Colonic mucosa (tissue), 4 donors: ENCODE results near the gene PBX4. TPM values are rescaled to one million over a fixed set of nuclear protein-coding genes. Genes with fewer than 3 reads are reported as not detected.

ENCODE experiments used
- DNase-seq: peaks from one replicate; pipeline ENCODE4 v3.0.0-alpha.2; 2020
- H3K27ac ChIP-seq: fragments of 200-600 bp; one replicate; pipeline ENCODE4 v1.8.0; 2021
- H3K27me3 ChIP-seq: fragments of 200-600 bp; one replicate; pipeline ENCODE4 v1.8.0; 2021
- H3K36me3 ChIP-seq: fragments of 200-600 bp; one replicate; pipeline ENCODE4 v1.8.0; 2021
- H3K4me1 ChIP-seq: fragments of 200-600 bp; one replicate; pipeline ENCODE4 v1.8.0; 2021; ENCODE audit warnings: mild to moderate bottlenecking
- H3K4me3 ChIP-seq: fragments of 200-600 bp; one replicate; pipeline ENCODE4 v1.8.0; 2021
- H3K9ac ChIP-seq, 2 donors: one replicate each; pipeline ENCODE4 v1.7.0; 2013; ENCODE audit warnings: control low read depth in 2 of 2, low read depth in 2 of 2, low read length in 2 of 2
- H3K9me3 ChIP-seq: fragments of 200-600 bp; one replicate; pipeline ENCODE4 v1.8.0; 2021
- CTCF ChIP-seq: fragments of 200-600 bp; IDR thresholded peaks from one replicate; pipeline ENCODE4 v1.8.0; 2022; ENCODE audit warnings: antibody characterized with exemption, mild to moderate bottlenecking
- intact Hi-C: fragments of 100-400 bp; cut with DNase I; formaldehyde crosslinking; loops from one replicate; pipeline ENCODE4 v1.14.1; 2022
- total RNA-seq, 2 donors: library from RNA; stranded (reverse); fragmentation: NEBNext Ultra II Directional in 1 of 2; extraction: Animal tissue kit (Norgen Biotek cat#: 25700) in 1 of 2; gene quantifications; one replicate each; pipeline ENCODE4 v1.2.1, GENCODE V29; 2021
- donor health status: healthy.
- donor health status: DM: no; HTN: no; CAD: no.
- donor health status: DM: no; HTN: no; CAD: no.

PBX4 gene
- total RNA-seq, 2 donors from 2014 or later: 2.3 to 4.9 TPM

- DNase-seq: no peak
- H3K27me3 ChIP-seq: peaks cover 3% of the 10 kb centered on the region
Measured at GRCh38 chr19:19549804-19550464, 68.6 kb downstream of the PBX4 start.

GRCh38 chr19:19548915-19549759 lies 69.3 kb downstream of the PBX4 start:
- no peak overlapping the region for H3K27ac ChIP-seq
- DNase-seq: no peak
- no peak overlapping the region for H3K9ac ChIP-seq
- H3K27me3 ChIP-seq: peaks cover 3% of the 10 kb centered on the region
- intact Hi-C loops: no loop called here
- H3K4me1 ChIP-seq: no peaks in the 10 kb centered on the region
- TF ChIP-seq CTCF: no peak
- no peaks in the 10 kb centered on the region for H3K9me3 ChIP-seq
- H3K36me3 ChIP-seq: no peaks in the 10 kb centered on the region
- no peak overlapping the region for H3K4me3 ChIP-seq

More at GRCh38 chr19:19549804-19550464, 68.6 kb downstream of the PBX4 start:
- intact Hi-C loops: no loop called here
- Histone ChIP-seq H3K9me3 (no peaks in the 10 kb centered on the region), H3K4me3 (no peak overlapping the region), H3K4me1 (no peaks in the 10 kb centered on the region), H3K36me3 (no peaks in the 10 kb centered on the region), H3K9ac (no peak overlapping the region), H3K27ac (no peak overlapping the region)
- TF ChIP-seq CTCF: no peak

GRCh38 chr19:19547674-19548336 lies 70.7 kb downstream of the PBX4 start:
- DNase-seq: no peak
- no peak overlapping the region for H3K9ac ChIP-seq
- H3K4me1 ChIP-seq: no peaks in the 10 kb centered on the region
- no peaks in the 10 kb centered on the region for H3K36me3 ChIP-seq
- intact Hi-C loops: no loop called here
- no peak for TF ChIP-seq CTCF
- peaks cover 3% of the 10 kb centered on the region for H3K27me3 ChIP-seq
- H3K27ac ChIP-seq: no peak overlapping the region
- no peak overlapping the region for H3K4me3 ChIP-seq
- no peaks in the 10 kb centered on the region for H3K9me3 ChIP-seq

- Histone ChIP-seq H3K9ac (no peak overlapping the region), H3K4me1 (no peaks in the 10 kb centered on the region), H3K4me3 (no peak overlapping the region), H3K27ac (no peak overlapping the region), H3K27me3 (peaks cover 6% of the 10 kb centered on the region), H3K36me3 (no peaks in the 10 kb centered on the region), H3K9me3 (no peaks in the 10 kb centered on the region)
- intact Hi-C loops: no loop called here
- no peak for DNase-seq
- TF ChIP-seq CTCF: no peak
Measured at GRCh38 chr19:19546751-19547162, 71.7 kb downstream of the PBX4 start.

- Histone ChIP-seq H3K4me3 (no peak overlapping the region), H3K4me1 (no peaks in the 10 kb centered on the region), H3K9me3 (no peaks in the 10 kb centered on the region), H3K27ac (no peak overlapping the region), H3K27me3 (peaks cover 6% of the 10 kb centered on the region), H3K9ac (no peak overlapping the region), H3K36me3 (no peaks in the 10 kb centered on the region)
- TF ChIP-seq CTCF: no peak
- intact Hi-C loops: no loop called here
- no peak for DNase-seq
Measured at GRCh38 chr19:19545707-19546106, 72.8 kb downstream of the PBX4 start.
